Endothelial cell of umbilical vein (primary cell): ENCODE data around the gene MAPK11. TPM values are rescaled to one million over a fixed set of nuclear protein-coding genes. Genes with fewer than 3 reads are reported as not detected.

Source experiments
- BruUV-seq: library from RNA; stranded (reverse); fragments of 400-500 nt; replicated peaks from 2 replicates; lab custom pipeline; 2021; lab: Mats Ljungman, UMichigan
- CTCF ChIA-PET: fragments of 300-600, 350-600 bp; sonication (Branson Sonifier 250); formaldehyde crosslinking; loops from one replicate; lab custom pipeline; 2021; ENCODE audit warnings: antibody characterized with exemption, inconsistent platforms; lab: Charles Lee
- POLR2A ChIA-PET: fragments of 300-600, 350-600 bp; sonication (Branson Sonifier 250); formaldehyde crosslinking; loops from one replicate; lab custom pipeline; 2021; ENCODE audit warnings: antibody characterized with exemption, inconsistent platforms; lab: Charles Lee
- DNase-seq: peaks from one replicate; pipeline ENCODE4 v3.0.0-alpha.2; 2011; ENCODE audit warnings: low read depth, low spot score
- FAIRE-seq: peaks from 2 replicates; lab custom pipeline; 2011; peaks lifted over from hg19 to GRCh38; lab: Jason Lieb, UNC
- H2AFZ ChIP-seq: 2 replicates; pipeline ENCODE4 v1.6.0; 2012; ENCODE audit warnings: low read depth, low read length, control low read depth, inconsistent platforms
- H3K27ac ChIP-seq: 2 replicates; pipeline ENCODE4 v1.5.1; 2011; ENCODE audit warnings: low read depth, mild to moderate bottlenecking, control low read depth, low read length, moderate library complexity; ENCODE audit not compliant: insufficient read depth
- H3K27me3 ChIP-seq, 2 experiments: 2 replicates each; pipeline versions ENCODE4 v1.6.0 to v1.6.1; 2011; ENCODE audit warnings: low read length in 2 of 2, mixed read lengths in 1 of 2; ENCODE audit not compliant: control insufficient read depth in 2 of 2, insufficient read depth in 2 of 2
- H3K36me3 ChIP-seq, 2 experiments: 2 replicates in 1 of 2; 3 replicates in 1 of 2; pipeline ENCODE4 v1.5.1; 2011; ENCODE audit warnings: low read length in 2 of 2, mild to moderate bottlenecking in 1 of 2, moderate library complexity in 1 of 2; ENCODE audit not compliant: control insufficient read depth in 2 of 2, insufficient read depth in 2 of 2; ENCODE audit errors: extremely low read depth in 1 of 2
- H3K4me1 ChIP-seq: 3 replicates; pipeline ENCODE4 v1.5.1; 2011; ENCODE audit warnings: mild to moderate bottlenecking, low read length; ENCODE audit not compliant: control insufficient read depth, insufficient read depth; ENCODE audit errors: extremely low read depth
- H3K4me2 ChIP-seq: 2 replicates; pipeline ENCODE4 v1.6.1; 2011; ENCODE audit warnings: low read length, control low read depth, mixed read lengths; ENCODE audit not compliant: insufficient read depth
- H3K4me3 ChIP-seq, 3 experiments: fragments of 200-600 bp in 1 of 3; sonication (generic), shearing (Covaris generic) in 1 of 3; replicated peaks in 1 of 3; 2 replicates each; pipeline ENCODE4 v1.5.1; 2011 to 2016; ENCODE audit warnings: control low read depth in 3 of 3, low read length in 3 of 3, mild to moderate bottlenecking in 2 of 3, inconsistent platforms in 1 of 3, low read depth in 1 of 3, moderate library complexity in 1 of 3; ENCODE audit not compliant: insufficient read depth in 1 of 3
- H3K79me2 ChIP-seq: 2 replicates; pipeline ENCODE4 v1.6.0; 2012; ENCODE audit warnings: low read length, inconsistent platforms; ENCODE audit not compliant: control insufficient read depth, insufficient read depth
- H3K9ac ChIP-seq: replicated peaks from 2 replicates; pipeline ENCODE3; 2011; ENCODE audit warnings: low read length, control low read depth; ENCODE audit not compliant: insufficient read depth; ENCODE audit errors: extremely low read depth
- H3K9me1 ChIP-seq: replicated peaks from 3 replicates; pipeline ENCODE4 v1.6.0; 2011; ENCODE audit warnings: mild to moderate bottlenecking, low read length; ENCODE audit not compliant: control insufficient read depth, insufficient read depth; ENCODE audit errors: extremely low read depth
- H3K9me3 ChIP-seq: replicated peaks from 2 replicates; pipeline ENCODE4 v1.5.1; 2012; ENCODE audit warnings: low read length, inconsistent platforms; ENCODE audit not compliant: control insufficient read depth, insufficient read depth
- H4K20me1 ChIP-seq: replicated peaks from 2 replicates; pipeline ENCODE3; 2011; ENCODE audit warnings: mild to moderate bottlenecking, low read length; ENCODE audit not compliant: control insufficient read depth, insufficient read depth; ENCODE audit errors: extremely low read depth
- CTCF ChIP-seq, 2 donors: IDR thresholded peaks; 1 replicate in 1 of 2; 2 replicates in 1 of 2; pipeline ENCODE4 v1.5.1; 2011; ENCODE audit warnings: low read length in 2 of 2, mild to moderate bottlenecking in 2 of 2, moderate library complexity in 2 of 2, control low read depth in 1 of 2, inconsistent platforms in 1 of 2, low read depth in 1 of 2; ENCODE audit not compliant: insufficient read depth in 1 of 2; ENCODE audit errors: extremely low read depth in 1 of 2
- EZH2 ChIP-seq: IDR thresholded peaks from 2 replicates; pipeline ENCODE4 v1.6.1; 2012; ENCODE audit warnings: borderline replicate concordance, low read depth, mild to moderate bottlenecking, moderate library complexity, low read length, inconsistent platforms; ENCODE audit not compliant: severe bottlenecking
- FOS ChIP-seq: IDR thresholded peaks from 2 replicates; pipeline ENCODE4 v1.6.1; 2011; ENCODE audit warnings: mild to moderate bottlenecking, low read length, moderate library complexity, borderline replicate concordance; ENCODE audit not compliant: insufficient read depth
- GATA2 ChIP-seq: IDR thresholded peaks from 2 replicates; pipeline ENCODE4 v1.7.0; 2011; ENCODE audit warnings: low read depth, mild to moderate bottlenecking, moderate library complexity, mixed read lengths, low read length; ENCODE audit not compliant: insufficient read length, insufficient read depth
- JUN ChIP-seq: IDR thresholded peaks from 2 replicates; pipeline ENCODE4 v1.6.1; 2011; ENCODE audit warnings: borderline replicate concordance, low read depth; ENCODE audit not compliant: insufficient read length, insufficient read depth
- MAX ChIP-seq: IDR thresholded peaks from 2 replicates; pipeline ENCODE4 v1.6.1; 2011; ENCODE audit not compliant: insufficient read depth, insufficient read length
- MYC ChIP-seq: IDR thresholded peaks from one replicate; pipeline ENCODE4 v1.6.1; 2011; ENCODE audit warnings: mild to moderate bottlenecking, low read depth, low read length
- POLR2A ChIP-seq: IDR thresholded peaks from 2 replicates; pipeline ENCODE4 v1.6.1; 2012; ENCODE audit warnings: low read depth, mild to moderate bottlenecking, control low read depth, low read length
- POLR2AphosphoS5 ChIP-seq: IDR thresholded peaks from 2 replicates; pipeline ENCODE4 v1.6.1; 2012; ENCODE audit warnings: low read depth, mild to moderate bottlenecking, control low read depth, low read length, moderate library complexity; ENCODE audit not compliant: insufficient read depth
- dilution Hi-C: fragments of 300-500 bp; cut with MboI; formaldehyde crosslinking; loops from one replicate; pipeline ENCODE4 v1.15.0; 2019; ENCODE audit warnings: low sequenced_read_pairs; ENCODE audit not compliant: extremely low pct_ligation_motif_present
- intact Hi-C: fragments of 100-400 bp; cut with micrococcal nuclease; formaldehyde crosslinking; loops from one replicate; pipeline ENCODE4 v1.10.0; 2022
- polyA plus RNA-seq, 4 experiments: library from polyadenylated mRNA; depleted of rRNA in 3 of 4; stranded (reverse) in 3 of 4; unstranded in 1 of 4; fragments of >200 nt; gene quantifications; 2 replicates each; pipeline versions ENCODE4 v1.2.1 to v1.2.3, GENCODE V29; 2011 to 2012; ENCODE audit warnings: missing spikeins in 1 of 4
- total RNA-seq: library from RNA; stranded (reverse); gene quantifications from 2 replicates; pipeline ENCODE4 v1.2.3, GENCODE V29; 2021

The MAPK11 gene
- total and polyA plus RNA-seq, 2 donors (not counting 3 experiments of a cell fraction or from before 2014, with no cell fraction given): 22.8 to 26.3 TPM

- no peak overlapping the region for H2AFZ ChIP-seq
- intact Hi-C loops (no loop called here), dilution Hi-C loops (no loop called here)
- H3K79me2 ChIP-seq: no peaks in the 10 kb centered on the region
- H3K27me3 ChIP-seq: no peaks in the 10 kb centered on the region
- H4K20me1 ChIP-seq: no peaks in the 10 kb centered on the region
- H3K9me3 ChIP-seq: no peaks in the 10 kb centered on the region
- POLR2A ChIA-PET: no interaction called here
- H3K9ac ChIP-seq: no peak overlapping the region
- no TSS peak for BruUV-seq
- H3K36me3 ChIP-seq: peaks cover 13 to 59% of the 10 kb centered on the region in 2 experiments
- H3K4me1 ChIP-seq: no peaks in the 10 kb centered on the region
- DNase-seq (no peak), FAIRE-seq (no peak)
- H3K9me1 ChIP-seq: no peaks in the 10 kb centered on the region
- no peak overlapping the region for H3K4me2 ChIP-seq
- no peak overlapping the region for H3K4me3 ChIP-seq
- CTCF ChIA-PET: interaction anchor here (1.0 to 1.7 kb wide), 3 partner anchors 14 to 292 kb away, joined by 3 to 6 read pairs (median 4); no protein-coding TSS in a partner anchor
- no peak overlapping the region for H3K27ac ChIP-seq
- TF ChIP-seq MYC (no peak), EZH2 (no peak), FOS (no peak), POLR2AphosphoS5 (no peak), CTCF (IDR thresholded peaks at IDR 0.05; ENCODE audit: extremely low read depth in 1 of 2, insufficient read depth in 1 of 2, low read depth in 1 of 2, low read length in 2 of 2) (no peak), POLR2A (no peak), GATA2 (no peak), MAX (no peak), JUN (no peak)
These were observed 47.7 kb downstream of the MAPK11 start for GRCh38 chr22:50222508-50222907.
